Endodermal cell (in vitro differentiated cells): ENCODE results near the gene SRSF2. TPM values are rescaled to one million over a fixed set of nuclear protein-coding genes. Genes with fewer than 3 reads are reported as not detected.

Source experiments
- DNase-seq: peaks from one replicate; pipeline ENCODE4 v3.0.0-alpha.2; 2017
- H3K27ac ChIP-seq: 2 replicates; pipeline ENCODE4 v1.5.1; 2013; ENCODE audit warnings: mild to moderate bottlenecking, low read depth, low read length, moderate library complexity
- H3K27me3 ChIP-seq: 2 replicates; pipeline ENCODE4 v1.6.1; 2013; ENCODE audit warnings: mild to moderate bottlenecking, low read length, moderate library complexity; ENCODE audit not compliant: insufficient read depth, control insufficient read depth, poor library complexity, severe bottlenecking
- H3K36me3 ChIP-seq: 2 replicates; pipeline ENCODE4 v1.7.0; 2013; ENCODE audit warnings: mild to moderate bottlenecking, low read length, moderate library complexity; ENCODE audit not compliant: control insufficient read depth, insufficient read depth
- H3K4me1 ChIP-seq: one replicate; pipeline ENCODE4 v1.7.0; 2013; ENCODE audit warnings: low read length; ENCODE audit not compliant: control insufficient read depth, insufficient read depth
- H3K4me3 ChIP-seq: 2 replicates; pipeline ENCODE4 v1.5.1; 2013; ENCODE audit warnings: mild to moderate bottlenecking, low read length, moderate library complexity
- H3K9ac ChIP-seq: 2 replicates; pipeline ENCODE4 v1.6.1; 2013; ENCODE audit warnings: mild to moderate bottlenecking, low read length, moderate library complexity; ENCODE audit not compliant: poor library complexity, severe bottlenecking; ENCODE audit errors: extremely low read depth
- H3K9me3 ChIP-seq: 2 replicates; pipeline ENCODE4 v1.6.1; 2013; ENCODE audit warnings: mild to moderate bottlenecking, low read length, moderate library complexity; ENCODE audit not compliant: control insufficient read depth
- H3K27ac Mint-ChIP-seq: 2 replicates; pipeline ENCODE4 v1.8.0; 2020; ENCODE audit warnings: mixed read lengths
- H3K27me3 Mint-ChIP-seq: 2 replicates; pipeline ENCODE4 v1.8.0; 2021; ENCODE audit warnings: mild to moderate bottlenecking, mixed read lengths; ENCODE audit not compliant: insufficient read depth
- H3K36me3 Mint-ChIP-seq: 2 replicates; pipeline ENCODE4 v1.8.0; 2020; ENCODE audit warnings: low read depth, mixed read lengths
- H3K4me1 Mint-ChIP-seq: 2 replicates; pipeline ENCODE4 v1.8.0; 2020; ENCODE audit warnings: mixed read lengths
- H3K4me3 Mint-ChIP-seq: 2 replicates; pipeline ENCODE4 v1.8.0; 2020; ENCODE audit warnings: mild to moderate bottlenecking, moderate library complexity, mixed read lengths
- H3K9me3 Mint-ChIP-seq: 2 replicates; pipeline ENCODE4 v1.8.0; 2020; ENCODE audit warnings: mild to moderate bottlenecking, mixed read lengths
- CTCF ChIP-seq: fragments of 200-600 bp; sonication (generic); conservative IDR thresholded peaks from 2 replicates; pipeline ENCODE4 v1.5.0; 2021; ENCODE audit warnings: antibody characterized with exemption, mild to moderate bottlenecking
- WGBS, 2 experiments: methylation state at CpG; one replicate each; pipeline versions ENCODE4 v1.1.5 to v1.1.7; 2013; ENCODE audit warnings: missing lambda C conversion rate in 2 of 2, mixed read lengths in 1 of 2; ENCODE audit not compliant: insufficient coverage in 1 of 2, insufficient read length in 1 of 2; 5-methylcytosine and 5-hydroxymethylcytosine counted together
- total RNA-seq, 2 donors: library from RNA; stranded (reverse); fragmentation: NEBNext Ultra II Directional in 1 of 2; extraction: Animal tissue kit (Norgen Biotek cat#: 25700) in 1 of 2; gene quantifications; 2 replicates in 1 of 2; 3 replicates in 1 of 2; pipeline ENCODE4 v1.2.1, GENCODE V29; 2021

Gene SRSF2
- total RNA-seq, 2 donors from 2014 or later, result 255 to 307 TPM

- no peaks in the 10 kb centered on the region for H3K27me3 Mint-ChIP-seq
- no peak for DNase-seq
- no peak overlapping the region for H3K4me3 Mint-ChIP-seq
- H3K27ac ChIP-seq, result no peak overlapping the region
- 95 to 96% methylated on average over 9 to 11 of the region's 11 CpGs for WGBS, 2 experiments
- no peaks in the 10 kb centered on the region for H3K9me3 ChIP-seq
- H3K36me3 Mint-ChIP-seq, result peaks cover 8% of the 10 kb centered on the region
- no peak overlapping the region for H3K4me3 ChIP-seq
- no peak overlapping the region for H3K9ac ChIP-seq
- H3K36me3 ChIP-seq, result peaks cover 1% of the 10 kb centered on the region
- H3K27ac Mint-ChIP-seq, result peak overlapping the region; percentile 85
- no peaks in the 10 kb centered on the region for H3K4me1 ChIP-seq
- H3K4me1 Mint-ChIP-seq, result peaks cover 7% of the 10 kb centered on the region
- H3K9me3 Mint-ChIP-seq, result no peaks in the 10 kb centered on the region
- no peaks in the 10 kb centered on the region for H3K27me3 ChIP-seq
- TF ChIP-seq CTCF, result no peak
These were observed 48.9 kb downstream of the SRSF2 start for GRCh38 chr17:76688165-76688622.

GRCh38 chr17:76687298-76688164, 49.6 kb downstream of the SRSF2 start:
- Histone ChIP-seq H3K27ac (no peak overlapping the region), H3K4me1 (no peaks in the 10 kb centered on the region), H3K27me3 (no peaks in the 10 kb centered on the region), H3K9me3 (no peaks in the 10 kb centered on the region), H3K36me3 (peaks cover 4% of the 10 kb centered on the region), H3K9ac (no peak overlapping the region), H3K4me3 (no peak overlapping the region)
- H3K27ac Mint-ChIP-seq, result peak overlapping the region; percentile 85
- no peak for TF ChIP-seq CTCF
- 79 to 89% methylated on average over 13 to 26 of the region's 26 CpGs for WGBS, 2 experiments
- no peaks in the 10 kb centered on the region for H3K9me3 Mint-ChIP-seq
- no peak overlapping the region for H3K4me3 Mint-ChIP-seq
- no peak for DNase-seq
- H3K36me3 Mint-ChIP-seq, result peaks cover 8% of the 10 kb centered on the region
- no peaks in the 10 kb centered on the region for H3K27me3 Mint-ChIP-seq
- H3K4me1 Mint-ChIP-seq, result peaks cover 7% of the 10 kb centered on the region

- H3K9me3 Mint-ChIP-seq, result no peaks in the 10 kb centered on the region
These were observed 50.4 kb downstream of the SRSF2 start for GRCh38 chr17:76686538-76687297.

More at GRCh38 chr17:76686538-76687297, 50.4 kb downstream of the SRSF2 start:
- no peak overlapping the region for H3K4me3 ChIP-seq
- H3K27me3 ChIP-seq, result no peaks in the 10 kb centered on the region
- H3K27ac ChIP-seq, result no peak overlapping the region
- H3K27ac Mint-ChIP-seq, result no peak overlapping the region
- H3K4me1 ChIP-seq, result no peaks in the 10 kb centered on the region
- no peaks in the 10 kb centered on the region for H3K27me3 Mint-ChIP-seq
- WGBS, 2 experiments, result 90 to 91% methylated on average over 9 to 15 of the region's 15 CpGs
- peaks cover 7% of the 10 kb centered on the region for H3K36me3 ChIP-seq
- H3K9me3 ChIP-seq, result no peaks in the 10 kb centered on the region
- peaks cover 11% of the 10 kb centered on the region for H3K36me3 Mint-ChIP-seq
- H3K9ac ChIP-seq, result no peak overlapping the region
- peaks cover 7% of the 10 kb centered on the region for H3K4me1 Mint-ChIP-seq
- DNase-seq, result no peak
- no peak overlapping the region for H3K4me3 Mint-ChIP-seq
- TF ChIP-seq CTCF, result no peak
